ENCODE data around the gene TMOD2. TPM values are rescaled to one million over a fixed set of nuclear protein-coding genes. Genes with fewer than 3 reads are reported as not detected.

Gene TMOD2
- total RNA-seq, 2 experiments from 2014 or later: 5.6 to 6.9 TPM

- no peaks in the 10 kb centered on the region for H3K27me3 Mint-ChIP-seq
These were observed 66.8 kb downstream of the TMOD2 start for GRCh38 chr15:51818150-51818549.

GRCh38 chr15:51825698-51826097 is 74.3 kb downstream of the TMOD2 start:
- H3K4me1 Mint-ChIP-seq (ENCODE audit: low read depth): peaks cover 13% of the 10 kb centered on the region
- Histone ChIP-seq H3K4me1 (ENCODE audit: insufficient read depth, low read length) (peaks cover 5% of the 10 kb centered on the region), H3K4me3 (ENCODE audit: low read length) (no peak overlapping the region), H3K27me3 (ENCODE audit: control insufficient read depth in 1 of 2, insufficient read depth in 2 of 2, low read length in 2 of 2) (no peaks in the 10 kb centered on the region), H3K9me3 (ENCODE audit: control insufficient read depth in 1 of 2, insufficient read depth in 1 of 2, low read length in 2 of 2) (peaks cover 6 to 10% of the 10 kb centered on the region in 2 experiments), H3K36me3 (ENCODE audit: insufficient read depth, low read length) (no peaks in the 10 kb centered on the region), H3K27ac (ENCODE audit: low read depth in 1 of 2, low read length in 2 of 2) (no peak overlapping the region)
- DNase-seq: no peak
- peaks cover 5% of the 10 kb centered on the region for H3K9me3 Mint-ChIP-seq
- no peak overlapping the region for H3K27ac Mint-ChIP-seq
- H3K27me3 Mint-ChIP-seq: no peaks in the 10 kb centered on the region
- POLR2A ChIA-PET: no interaction called here
- no peak for ATAC-seq (ENCODE audit: poor library complexity)
- CTCF ChIA-PET: interaction anchor here (0.8 to 2.1 kb wide), 3 partner anchors 49 to 176 kb away, joined by 3 to 6 read pairs (median 3); no protein-coding TSS in a partner anchor
- TF ChIP-seq CTCF (IDR thresholded peaks at IDR 0.05): no peak
- peak overlapping the region; percentile 9 for H3K4me3 Mint-ChIP-seq
- intact Hi-C loops (cut with DNase I, micrococcal nuclease): loop anchor here in 1 of 2 experiments (5.0 kb wide), 2 partner anchors 88 to 197 kb away; partner anchors contain the start of gene LYSMD2
- H3K36me3 Mint-ChIP-seq (ENCODE audit: low read depth): peaks cover 18% of the 10 kb centered on the region

More at GRCh38 chr15:51818150-51818549, 66.8 kb downstream of the TMOD2 start:
- Mint-ChIP-seq H3K4me1 (ENCODE audit: low read depth) (no peaks in the 10 kb centered on the region), H3K4me3 (no peak overlapping the region), H3K36me3 (ENCODE audit: low read depth) (peaks cover 46% of the 10 kb centered on the region), H3K27ac (no peak overlapping the region), H3K9me3 (peaks cover 13% of the 10 kb centered on the region)
- Histone ChIP-seq H3K9me3 (ENCODE audit: control insufficient read depth in 1 of 2, insufficient read depth in 1 of 2, low read length in 2 of 2) (peaks cover 6 to 18% of the 10 kb centered on the region in 2 experiments), H3K4me1 (ENCODE audit: insufficient read depth, low read length) (no peaks in the 10 kb centered on the region), H3K27ac (ENCODE audit: low read depth in 1 of 2, low read length in 2 of 2) (no peak overlapping the region), H3K27me3 (ENCODE audit: control insufficient read depth in 1 of 2, insufficient read depth in 2 of 2, low read length in 2 of 2) (no peaks in the 10 kb centered on the region), H3K4me3 (ENCODE audit: low read length) (no peak overlapping the region), H3K36me3 (ENCODE audit: insufficient read depth, low read length) (no peaks in the 10 kb centered on the region)
- intact Hi-C loops (cut with DNase I, micrococcal nuclease): no loop called here
- DNase-seq (no peak), ATAC-seq (ENCODE audit: poor library complexity) (no peak)
- no peak for TF ChIP-seq CTCF (IDR thresholded peaks at IDR 0.05)
- ChIA-PET CTCF (interaction anchor here (0.5 kb wide), 1 partner anchor 256 kb away, joined by 3 read pairs; no protein-coding TSS in a partner anchor), POLR2A (no interaction called here)

GRCh38 chr15:51828621-51829375 is 77.4 kb downstream of the TMOD2 start:
- Mint-ChIP-seq H3K27me3 (no peaks in the 10 kb centered on the region), H3K36me3 (ENCODE audit: low read depth) (peaks cover 14% of the 10 kb centered on the region), H3K9me3 (no peaks in the 10 kb centered on the region), H3K27ac (peak overlapping the region; percentile 91), H3K4me3 (peak overlapping the region; percentile 100), H3K4me1 (ENCODE audit: low read depth) (peaks cover 44% of the 10 kb centered on the region)
- no peaks in the 10 kb centered on the region for H3K27me3 ChIP-seq (ENCODE audit: control insufficient read depth in 1 of 2, insufficient read depth in 2 of 2, low read length in 2 of 2)
- no peak for TF ChIP-seq CTCF (IDR thresholded peaks at IDR 0.05)
- H3K4me3 ChIP-seq (ENCODE audit: low read length): no peak overlapping the region
- H3K36me3 ChIP-seq (ENCODE audit: insufficient read depth, low read length): no peaks in the 10 kb centered on the region
- H3K27ac ChIP-seq (ENCODE audit: low read depth in 1 of 2, low read length in 2 of 2): no peak overlapping the region
- H3K4me1 ChIP-seq (ENCODE audit: insufficient read depth, low read length): peaks cover 15% of the 10 kb centered on the region
- CTCF ChIA-PET: no interaction called here
- DNase-seq (no peak), ATAC-seq (ENCODE audit: poor library complexity) (no peak)
- POLR2A ChIA-PET: interaction anchor here (1.0 to 2.0 kb wide), 8 partner anchors 10 to 351 kb away, joined by 3 to 15 read pairs (median 4); partner anchors contain the start of genes LEO1 and LYSMD2
- no peaks in the 10 kb centered on the region for H3K9me3 ChIP-seq (ENCODE audit: control insufficient read depth in 1 of 2, insufficient read depth in 1 of 2, low read length in 2 of 2)
- intact Hi-C loops (cut with DNase I, micrococcal nuclease): loop anchor here (1.0 to 5.0 kb wide), 3 partner anchors 34 to 194 kb away; partner anchors contain the start of gene LYSMD2 (in 1 of the 2)

Data from CD4-positive, alpha-beta T cell (primary cell).